ENCODE data around the gene NLGN3.

DNA sequence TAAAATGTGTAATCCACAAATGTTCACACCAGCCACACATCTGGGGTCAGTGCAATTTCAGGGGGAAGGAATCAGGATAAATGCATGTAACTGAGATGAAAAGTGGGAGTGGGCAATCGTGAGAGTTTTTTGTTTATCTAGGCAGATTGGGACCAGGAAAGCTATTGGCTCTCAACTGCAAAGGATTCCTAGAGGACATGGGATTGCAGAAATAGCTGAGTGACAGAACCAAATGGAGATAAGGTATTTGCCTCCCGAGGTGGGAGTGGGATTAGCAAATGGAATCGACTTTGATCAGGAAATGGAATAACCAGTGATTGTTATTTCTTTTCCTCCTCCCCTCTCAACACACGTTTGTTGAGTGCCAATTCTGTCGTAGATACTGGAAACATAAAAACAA, 39.5 kb downstream of the NLGN3 start:
- TF ChIP-seq, protein P1, sequence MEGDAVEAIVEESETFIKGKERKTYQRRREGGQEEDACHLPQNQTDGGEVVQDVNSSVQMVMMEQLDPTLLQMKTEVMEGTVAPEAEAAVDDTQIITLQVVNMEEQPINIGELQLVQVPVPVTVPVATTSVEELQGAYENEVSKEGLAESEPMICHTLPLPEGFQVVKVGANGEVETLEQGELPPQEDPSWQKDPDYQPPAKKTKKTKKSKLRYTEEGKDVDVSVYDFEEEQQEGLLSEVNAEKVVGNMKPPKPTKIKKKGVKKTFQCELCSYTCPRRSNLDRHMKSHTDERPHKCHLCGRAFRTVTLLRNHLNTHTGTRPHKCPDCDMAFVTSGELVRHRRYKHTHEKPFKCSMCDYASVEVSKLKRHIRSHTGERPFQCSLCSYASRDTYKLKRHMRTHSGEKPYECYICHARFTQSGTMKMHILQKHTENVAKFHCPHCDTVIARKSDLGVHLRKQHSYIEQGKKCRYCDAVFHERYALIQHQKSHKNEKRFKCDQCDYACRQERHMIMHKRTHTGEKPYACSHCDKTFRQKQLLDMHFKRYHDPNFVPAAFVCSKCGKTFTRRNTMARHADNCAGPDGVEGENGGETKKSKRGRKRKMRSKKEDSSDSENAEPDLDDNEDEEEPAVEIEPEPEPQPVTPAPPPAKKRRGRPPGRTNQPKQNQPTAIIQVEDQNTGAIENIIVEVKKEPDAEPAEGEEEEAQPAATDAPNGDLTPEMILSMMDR (IDR thresholded peaks at IDR 0.05; ENCODE audit: low read depth, low read length), result no peak
- TF ChIP-seq EZH2phosphoT487 (IDR thresholded peaks at IDR 0.05; ENCODE audit: low read depth), result no peak
